Measurements from ENCODE around the gene NNT. TPM values are rescaled to one million over a fixed set of nuclear protein-coding genes. Genes with fewer than 3 reads are reported as not detected.

NNT gene
- total and polyA plus RNA-seq, 2 of the 13 experiments (the other 11 are each of a cell fraction or from before 2014, with no cell fraction given): 21.1 to 58.0 TPM

- intact Hi-C loops (cut with micrococcal nuclease; ENCODE audit: unreplicated experiment): no loop called here
- ATAC-seq: no peak
These were observed 31.6 kb downstream of the NNT start for GRCh38 chr5:43634621-43635020.

GRCh38 chr5:43635374-43635773 is 32.4 kb downstream of the NNT start:
- H3K4me1 ChIP-seq (ENCODE audit: insufficient read depth, low read length): no peaks in the 10 kb centered on the region
- H3K4me2 ChIP-seq (ENCODE audit: low read depth, low read length): no peak overlapping the region
- H4K20me1 ChIP-seq (ENCODE audit: insufficient read depth, low read length): no peaks in the 10 kb centered on the region
- in situ Hi-C loops (cut with HindIII; ENCODE audit: extremely low pct_ligation_motif_present, low pct_unique_long_range_greater_than_20kb): loop anchor here (25.0 kb wide), 1 partner anchor 1152 kb away; no protein-coding TSS in a partner anchor
- no peaks in the 10 kb centered on the region for H3K79me2 ChIP-seq (ENCODE audit: insufficient read depth, low read length)
- ChIA-PET CTCF (ENCODE audit: low intra/inter-chr PET ratio, low total read pairs) (no interaction called here), POLR2A (no interaction called here)
- H3K27ac ChIP-seq (ENCODE audit: extremely low read length, insufficient read depth, low read length): no peak overlapping the region
- H3K4me3 ChIP-seq (replicated peaks in 1 of 3; ENCODE audit: insufficient read depth in 1 of 3, low read depth in 2 of 3, low read length in 3 of 3): no peak overlapping the region
- intact Hi-C loops (cut with micrococcal nuclease; ENCODE audit: unreplicated experiment): no loop called here
- no peak overlapping the region for H2AFZ ChIP-seq (ENCODE audit: low read length)
- H3K9me3 ChIP-seq (ENCODE audit: low read length): no peaks in the 10 kb centered on the region
- BruUV-seq (replicated peaks): no TSS peak
- FAIRE-seq (no peak), DNase-seq (ENCODE audit: low spot score) (no peak), ATAC-seq (no peak)
- no peaks in the 10 kb centered on the region for H3K27me3 ChIP-seq (ENCODE audit: control insufficient read depth in 1 of 2, insufficient read depth in 2 of 2, low read length in 2 of 2)
- H3K9ac ChIP-seq (ENCODE audit: insufficient read depth, low read depth, low read length): no peak overlapping the region
- H3K36me3 ChIP-seq (replicated peaks in 1 of 2; ENCODE audit: control insufficient read depth in 1 of 2, insufficient read depth in 2 of 2, low read length in 2 of 2): peaks cover 3 to 18% of the 10 kb centered on the region in 2 experiments; a peak in 3 of 5 replicates
- no peak for TF ChIP-seq CENPX (CRISPR knock-in tag; IDR thresholded peaks at IDR 0.05)
- no peak for TF ChIP-seq BCLAF1 (IDR thresholded peaks at IDR 0.05)
- no peak for TF ChIP-seq MTF2 (CRISPR knock-in tag; IDR thresholded peaks at IDR 0.05; ENCODE audit: borderline replicate concordance)
- TF ChIP-seq ZBTB37 (CRISPR knock-in tag; IDR thresholded peaks at IDR 0.05): no peak
- no peak for TF ChIP-seq ZNF556 (CRISPR knock-in tag; IDR thresholded peaks at IDR 0.05; ENCODE audit: borderline replicate concordance)
- TF ChIP-seq HOXA3 (CRISPR knock-in tag; IDR thresholded peaks at IDR 0.05): no peak
- no peak for TF ChIP-seq ZBTB10 (CRISPR knock-in tag; IDR thresholded peaks at IDR 0.05; ENCODE audit: borderline replicate concordance)
- TF ChIP-seq ERF (CRISPR knock-in tag; IDR thresholded peaks at IDR 0.05): no peak
- no peak for TF ChIP-seq CREBL2 (CRISPR knock-in tag; IDR thresholded peaks at IDR 0.05; ENCODE audit: borderline replicate concordance)
- TF ChIP-seq NRL (CRISPR knock-in tag; IDR thresholded peaks at IDR 0.05; ENCODE audit: borderline replicate concordance): no peak

More at GRCh38 chr5:43634621-43635020, 31.6 kb downstream of the NNT start:
- FAIRE-seq (no peak), DNase-seq (ENCODE audit: low spot score) (no peak)
- ChIA-PET CTCF (ENCODE audit: low intra/inter-chr PET ratio, low total read pairs) (no interaction called here), POLR2A (no interaction called here)
- Histone ChIP-seq H3K4me3 (replicated peaks in 1 of 3; ENCODE audit: insufficient read depth in 1 of 3, low read depth in 2 of 3, low read length in 3 of 3) (no peak overlapping the region), H3K36me3 (replicated peaks in 1 of 2; ENCODE audit: control insufficient read depth in 1 of 2, insufficient read depth in 2 of 2, low read length in 2 of 2) (peaks cover 3 to 13% of the 10 kb centered on the region in 2 experiments; a peak in 3 of 5 replicates), H3K27ac (ENCODE audit: extremely low read length, insufficient read depth, low read length) (no peak overlapping the region), H3K9ac (ENCODE audit: insufficient read depth, low read depth, low read length) (no peak overlapping the region), H3K9me3 (ENCODE audit: low read length) (no peaks in the 10 kb centered on the region), H3K4me2 (ENCODE audit: low read depth, low read length) (no peak overlapping the region), H4K20me1 (ENCODE audit: insufficient read depth, low read length) (no peaks in the 10 kb centered on the region), H2AFZ (ENCODE audit: low read length) (no peak overlapping the region), H3K79me2 (ENCODE audit: insufficient read depth, low read length) (no peaks in the 10 kb centered on the region), H3K27me3 (ENCODE audit: control insufficient read depth in 1 of 2, insufficient read depth in 2 of 2, low read length in 2 of 2) (no peaks in the 10 kb centered on the region), H3K4me1 (ENCODE audit: insufficient read depth, low read length) (no peaks in the 10 kb centered on the region)
- no peak for TF ChIP-seq FOXK2 (IDR thresholded peaks at IDR 0.05)
- no peak for TF ChIP-seq TSC22D2 (CRISPR knock-in tag; IDR thresholded peaks at IDR 0.05; ENCODE audit: borderline replicate concordance)
- 0 out of 2 replicates have a peak, but pooled peaks have one; percentile 12 for TF ChIP-seq CEBPB (IDR thresholded peaks at IDR 0.05; ENCODE audit: borderline replicate concordance, low read depth, low read length)
- no peak for TF ChIP-seq KLF13 (CRISPR knock-in tag; IDR thresholded peaks at IDR 0.05)
- in situ Hi-C loops (cut with HindIII; ENCODE audit: extremely low pct_ligation_motif_present, low pct_unique_long_range_greater_than_20kb): loop anchor here (25.0 kb wide), 1 partner anchor 1153 kb away; no protein-coding TSS in a partner anchor
- 100% methylated on average over 2 of the region's 2 CpGs for WGBS (ENCODE audit: low lambda C conversion rate)
- no TSS peak for BruUV-seq (replicated peaks)

Measured in HepG2 (cell line).